GM19035 (cell line): ENCODE measurements around the gene OBSL1.

Experiments
- ATAC-seq: cut with Tn5 transposase; IDR thresholded peaks from one replicate; pipeline ENCODE4 v1.9.1; 2021; ENCODE audit not compliant: unreplicated experiment

The OBSL1 gene

GRCh38 chr2:219536967-219537366 lies 34.4 kb downstream of the OBSL1 start:
- ATAC-seq: no peak

GRCh38 chr2:219536425-219536824 lies 34.9 kb downstream of the OBSL1 start:
- ATAC-seq: no peak

GRCh38 chr2:219533930-219534661 lies 37.2 kb downstream of the OBSL1 start:
- no peak for ATAC-seq

GRCh38 chr2:219532378-219532649 lies 39.0 kb downstream of the OBSL1 start:
- no peak for ATAC-seq

- ATAC-seq: no peak
These were observed 39.5 kb downstream of the OBSL1 start for GRCh38 chr2:219531639-219532377.

GRCh38 chr2:219530048-219530963 lies 41.0 kb downstream of the OBSL1 start:
- peak; percentile 84 for ATAC-seq

GRCh38 chr2:219527472-219527871 lies 43.9 kb downstream of the OBSL1 start:
- ATAC-seq: no peak

GRCh38 chr2:219527076-219527394 lies 44.3 kb downstream of the OBSL1 start:
- no peak for ATAC-seq

GRCh38 chr2:219526320-219527075 lies 44.8 kb downstream of the OBSL1 start:
- no peak for ATAC-seq

GRCh38 chr2:219525533-219526232 lies 45.7 kb downstream of the OBSL1 start:
- ATAC-seq: no peak

GRCh38 chr2:219524817-219525216 lies 46.5 kb downstream of the OBSL1 start:
- ATAC-seq: no peak

- ATAC-seq: no peak
These were observed 48.2 kb downstream of the OBSL1 start for GRCh38 chr2:219523031-219523671.

GRCh38 chr2:219522111-219523030 lies 49.0 kb downstream of the OBSL1 start:
- no peak for ATAC-seq

- ATAC-seq: no peak
These were observed 50.1 kb downstream of the OBSL1 start for GRCh38 chr2:219521066-219521880.

- ATAC-seq: no peak
These were observed 51.3 kb downstream of the OBSL1 start for GRCh38 chr2:219520079-219520478.

GRCh38 chr2:219519526-219519916 lies 51.8 kb downstream of the OBSL1 start:
- no peak for ATAC-seq

GRCh38 chr2:219517954-219518778 lies 53.2 kb downstream of the OBSL1 start:
- ATAC-seq: no peak
